H1 (cell line): ENCODE data around the gene YWHAQ. TPM values are rescaled to one million over a fixed set of nuclear protein-coding genes. Genes with fewer than 3 reads are reported as not detected.

ENCODE experiments used
- CTCF ChIA-PET: fragments of 300-600 bp; sonication (Branson Sonifier 250); formaldehyde crosslinking; loops from one replicate; lab custom pipeline; 2021; ENCODE audit not compliant: partially characterized antibody; lab: Charles Lee
- POLR2A ChIA-PET: fragments of 300-600 bp; sonication (Branson Sonifier 250); formaldehyde crosslinking; loops from one replicate; lab custom pipeline; 2021; ENCODE audit warnings: inconsistent platforms; ENCODE audit not compliant: partially characterized antibody; lab: Charles Lee
- DNase-seq, 2 experiments: peaks; one replicate each; pipeline versions ENCODE4 v3.0.0 to v3.0.0-alpha.2; 2010 to 2022; ENCODE audit warnings: low spot score in 2 of 2, low read depth in 1 of 2, mixed read lengths in 1 of 2
- FAIRE-seq: peaks from 2 replicates; lab custom pipeline; 2011; peaks lifted over from hg19 to GRCh38; lab: Jason Lieb, UNC
- H2AFZ ChIP-seq: 2 replicates; pipeline ENCODE4 v1.8.1; 2012; ENCODE audit warnings: low read length, inconsistent platforms
- H2AK5ac ChIP-seq: 2 replicates; pipeline ENCODE4 v1.6.1; 2013; ENCODE audit warnings: low read depth, low read length
- H2BK120ac ChIP-seq: replicated peaks from 2 replicates; pipeline ENCODE3; 2013; ENCODE audit warnings: low read depth, low read length, inconsistent platforms
- H2BK12ac ChIP-seq: 2 replicates; pipeline ENCODE4 v1.6.1; 2013; ENCODE audit warnings: low read depth, low read length
- H2BK15ac ChIP-seq: 2 replicates; pipeline ENCODE4 v1.6.1; 2013; ENCODE audit warnings: low read length
- H2BK20ac ChIP-seq: 2 replicates; pipeline ENCODE4 v1.6.1; 2013; ENCODE audit warnings: low read length
- H2BK5ac ChIP-seq: 2 replicates; pipeline ENCODE4 v1.6.1; 2013; ENCODE audit warnings: low read depth, low read length
- H3K14ac ChIP-seq: 2 replicates; pipeline ENCODE4 v1.6.1; 2013; ENCODE audit warnings: inconsistent platforms; ENCODE audit not compliant: insufficient read length
- H3K18ac ChIP-seq: 2 replicates; pipeline ENCODE4 v1.6.1; 2013; ENCODE audit warnings: low read length; ENCODE audit errors: extremely low read depth
- H3K23ac ChIP-seq: 2 replicates; pipeline ENCODE4 v1.6.1; 2013; ENCODE audit warnings: inconsistent platforms; ENCODE audit not compliant: insufficient read length
- H3K23me2 ChIP-seq: 2 replicates; pipeline ENCODE4 v1.6.1; 2013; ENCODE audit warnings: low read depth, low read length
- H3K27ac ChIP-seq: 2 replicates; pipeline ENCODE4 v1.6.1; 2011; ENCODE audit warnings: low read depth, low read length, inconsistent platforms
- H3K27me3 ChIP-seq, 4 experiments: replicated peaks in 1 of 4; 1 replicate in 1 of 4; 2 replicates in 3 of 4; pipeline versions ENCODE4 v1.6.1 to v1.8.1; 2011 to 2013; ENCODE audit warnings: low read length in 3 of 4, mild to moderate bottlenecking in 3 of 4, inconsistent platforms in 2 of 4, mixed read lengths in 2 of 4, moderate library complexity in 1 of 4; ENCODE audit not compliant: control insufficient read depth in 3 of 4, insufficient read depth in 3 of 4; ENCODE audit errors: extremely low read depth in 1 of 4
- H3K36me3 ChIP-seq, 4 experiments: 2 replicates each; pipeline versions ENCODE4 v1.6.1 to v1.8.1; 2011 to 2013; ENCODE audit warnings: mild to moderate bottlenecking in 4 of 4, low read length in 3 of 4, moderate library complexity in 2 of 4, control low read depth in 1 of 4, inconsistent platforms in 1 of 4; ENCODE audit not compliant: insufficient read depth in 4 of 4, control insufficient read depth in 2 of 4
- H3K4ac ChIP-seq: replicated peaks from 2 replicates; pipeline ENCODE3; 2013; ENCODE audit warnings: low read length, low read depth, mixed read lengths, inconsistent platforms; ENCODE audit not compliant: insufficient read length
- H3K4me1 ChIP-seq, 4 experiments: replicated peaks in 1 of 4; 1 replicate in 1 of 4; 2 replicates in 3 of 4; pipeline versions ENCODE4 v1.6.1 to v1.8.1; 2011 to 2013; ENCODE audit warnings: low read length in 3 of 4, inconsistent platforms in 2 of 4, mixed read lengths in 1 of 4; ENCODE audit not compliant: insufficient read depth in 4 of 4, control insufficient read depth in 3 of 4
- H3K4me2 ChIP-seq, 2 experiments: 2 replicates each; pipeline versions ENCODE4 v1.6.1 to v1.8.1; 2011 to 2013; ENCODE audit warnings: low read depth in 2 of 2, low read length in 2 of 2, control low read depth in 1 of 2, inconsistent platforms in 1 of 2, mild to moderate bottlenecking in 1 of 2; ENCODE audit not compliant: insufficient read depth in 1 of 2
- H3K4me3 ChIP-seq, 4 experiments: fragments of 200-600, 300-600 bp in 1 of 4; sonication (generic), shearing (Covaris generic), sonication (Bioruptor Twin) in 1 of 4; 2 replicates each; pipeline versions ENCODE4 v1.5.1 to v1.8.1; 2011 to 2016; ENCODE audit warnings: low read length in 4 of 4, low read depth in 3 of 4, control low read depth in 2 of 4, inconsistent platforms in 2 of 4, mild to moderate bottlenecking in 2 of 4, mixed read lengths in 1 of 4, moderate library complexity in 1 of 4; ENCODE audit not compliant: insufficient read depth in 2 of 4; ENCODE audit errors: extremely low read depth in 1 of 4
- H3K56ac ChIP-seq: replicated peaks from 2 replicates; pipeline ENCODE3; 2013; ENCODE audit warnings: low read depth, mild to moderate bottlenecking, mixed read lengths, low read length, inconsistent platforms; ENCODE audit not compliant: insufficient read length
- H3K79me1 ChIP-seq: 2 replicates; pipeline ENCODE4 v1.6.1; 2013; ENCODE audit warnings: low read depth, low read length, control low read depth
- H3K79me2 ChIP-seq, 2 experiments: 2 replicates each; pipeline versions ENCODE4 v1.6.1 to v1.8.1; 2012 to 2013; ENCODE audit warnings: low read length in 2 of 2, mild to moderate bottlenecking in 2 of 2, inconsistent platforms in 1 of 2; ENCODE audit not compliant: insufficient read depth in 2 of 2, control insufficient read depth in 1 of 2
- H3K9ac ChIP-seq, 4 experiments: replicated peaks in 1 of 4; 1 replicate in 1 of 4; 2 replicates in 3 of 4; pipeline versions ENCODE4 v1.6.1 to v1.8.1; 2011 to 2013; ENCODE audit warnings: low read depth in 3 of 4, low read length in 3 of 4, control low read depth in 2 of 4, mild to moderate bottlenecking in 2 of 4, moderate library complexity in 2 of 4, inconsistent platforms in 1 of 4; ENCODE audit errors: extremely low read depth in 1 of 4
- H3K9me3 ChIP-seq, 2 experiments: 2 replicates each; pipeline versions ENCODE4 v1.6.1 to v1.8.1; 2012 to 2013; ENCODE audit warnings: mild to moderate bottlenecking in 2 of 2, moderate library complexity in 2 of 2, control low read depth in 1 of 2, inconsistent platforms in 1 of 2, low read depth in 1 of 2, low read length in 1 of 2, mixed read lengths in 1 of 2; ENCODE audit not compliant: insufficient read depth in 2 of 2
- H4K20me1 ChIP-seq, 2 experiments: replicated peaks in 1 of 2; 2 replicates each; pipeline versions ENCODE3 to v1.8.1; 2011 to 2013; ENCODE audit warnings: inconsistent platforms in 2 of 2, low read length in 2 of 2, mild to moderate bottlenecking in 1 of 2; ENCODE audit not compliant: insufficient read depth in 2 of 2, control insufficient read depth in 1 of 2
- H4K5ac ChIP-seq: 2 replicates; pipeline ENCODE4 v1.6.1; 2013; ENCODE audit warnings: low read length, low read depth, mixed read lengths, inconsistent platforms; ENCODE audit not compliant: insufficient read length
- H4K8ac ChIP-seq: 2 replicates; pipeline ENCODE4 v1.8.0; 2013; ENCODE audit warnings: mild to moderate bottlenecking, moderate library complexity, low read length, inconsistent platforms; ENCODE audit not compliant: insufficient read depth; ENCODE audit errors: extremely low read depth
- H4K91ac ChIP-seq: replicated peaks from 2 replicates; pipeline ENCODE3; 2013; ENCODE audit warnings: low read length, mixed read lengths, inconsistent platforms; ENCODE audit not compliant: insufficient read length
- CBX5 ChIP-seq: fragments of 300-800, 300-1000 bp; sonication (generic); IDR thresholded peaks from 2 replicates; pipeline ENCODE4 v1.7.1; 2016; ENCODE audit warnings: antibody characterized with exemption, low read length, low read depth
- CREB1 ChIP-seq: IDR thresholded peaks from 2 replicates; pipeline ENCODE4 v1.6.1; 2012; ENCODE audit warnings: inconsistent platforms
- E2F6 ChIP-seq: IDR thresholded peaks from 2 replicates; pipeline ENCODE4 v1.6.1; 2012; ENCODE audit warnings: inconsistent platforms
- GTF2F1 ChIP-seq: IDR thresholded peaks from 2 replicates; pipeline ENCODE4 v1.6.1; 2012; ENCODE audit warnings: low read depth, low read length, improper control_type of control experiment, borderline replicate concordance
- HDAC6 ChIP-seq: IDR thresholded peaks from one replicate; pipeline ENCODE4 v1.7.1; 2012; ENCODE audit warnings: low read depth, mild to moderate bottlenecking, inconsistent platforms, low read length, moderate library complexity
- RFX5 ChIP-seq: IDR thresholded peaks from 2 replicates; pipeline ENCODE4 v1.6.1; 2011; ENCODE audit warnings: low read depth, low read length, improper control_type of control experiment, borderline replicate concordance
- WGBS, 2 experiments: shearing (Covaris generic) in 1 of 2; methylation state at CpG; one replicate each; pipeline versions ENCODE4 v1.1.6 to v1.1.7; 2013 to 2015; ENCODE audit warnings: low lambda C conversion rate in 2 of 2, mixed read lengths in 2 of 2, inconsistent platforms in 1 of 2, low coverage in 1 of 2, missing lambda C conversion rate in 1 of 2; ENCODE audit not compliant: insufficient replicate concordance in 2 of 2, insufficient coverage in 1 of 2, insufficient read length in 1 of 2; ENCODE audit errors: extremely low coverage in 1 of 2, missing lambda C conversion rate in 1 of 2; 5-methylcytosine and 5-hydroxymethylcytosine counted together
- polyA plus RNA-seq, 7 experiments: library from polyadenylated mRNA; depleted of rRNA in 3 of 7; stranded (reverse) in 5 of 7; unstranded in 2 of 7; fragments of >200 nt in 5 of 7; fragments of 200-250 nt in 2 of 7; gene quantifications; 1 replicate in 5 of 7; 2 replicates in 1 of 7; 4 replicates in 1 of 7; pipeline versions ENCODE4 v1.2.1 to v1.2.3, GENCODE V29; 2011 to 2013; ENCODE audit warnings: missing spikeins in 2 of 7, mixed read lengths in 2 of 7
- total RNA-seq: library from RNA; stranded (reverse); fragmentation: NEBNext Ultra II Directional; extraction: Animal tissue kit (Norgen Biotek cat#: 25700); gene quantifications from 2 replicates; pipeline ENCODE4 v1.2.1, GENCODE V29; 2021
- TF ChIP-seq, protein P1 (sequence below): IDR thresholded peaks from 2 replicates; pipeline ENCODE4 v1.6.1; 2012; ENCODE audit warnings: low read length, inconsistent platforms

Gene YWHAQ
- total and polyA plus RNA-seq, 2 of the 8 experiments (the other 6 are each of a cell fraction or from before 2014, with no cell fraction given): 244 to 480 TPM

DNA sequence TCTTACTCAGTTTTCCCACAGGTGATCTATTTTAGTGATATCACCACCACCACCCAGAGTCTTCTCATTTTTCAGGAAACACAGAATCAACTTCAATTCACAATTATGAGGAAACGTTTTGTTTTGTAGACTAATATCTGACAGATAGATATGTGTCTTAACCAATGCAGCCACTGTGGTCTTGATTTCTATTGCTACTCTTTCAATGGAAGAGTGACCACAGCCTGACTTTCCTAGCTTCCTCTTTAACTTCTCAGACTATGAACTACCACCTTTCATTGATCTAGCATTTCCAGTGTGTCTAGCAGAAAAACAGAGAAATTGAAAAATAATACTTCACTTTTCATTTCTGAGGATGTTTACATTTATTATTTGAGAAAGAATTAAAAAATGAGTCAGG lies 95.6 kb downstream of the YWHAQ start:
- Histone ChIP-seq H2BK20ac (no peak overlapping the region), H3K27ac (no peak overlapping the region), H4K5ac (no peak overlapping the region), H3K14ac (no peak overlapping the region), H3K4me2 (no peak overlapping the region), H3K4me1 (no peaks in the 10 kb centered on the region), H4K20me1 (peaks cover 0 to 1% of the 10 kb centered on the region in 2 experiments), H3K79me2 (0 out of 4 replicates have a peak, but pooled peaks cover 0 to 2% of the 10 kb centered on the region in 2 experiments), H3K4me3 (no peak overlapping the region), H3K79me1 (no peaks in the 10 kb centered on the region; the same call in 1 of the 2 replicates), H3K56ac (no peak overlapping the region), H3K27me3 (no peaks in the 10 kb centered on the region), H2BK12ac (no peak overlapping the region), H3K9me3 (no peaks in the 10 kb centered on the region), H4K8ac (no peak overlapping the region), H2BK5ac (no peak overlapping the region), H2AK5ac (no peak overlapping the region), H2AFZ (no peak overlapping the region), H3K4ac (no peak overlapping the region), H2BK120ac (no peak overlapping the region), H3K36me3 (peaks cover 0 to 4% (median 0%) of the 10 kb centered on the region in 4 experiments; a peak in 1 of 8 replicates), H3K18ac (no peak overlapping the region), H3K9ac (no peak overlapping the region), H2BK15ac (no peak overlapping the region), H4K91ac (no peak overlapping the region), H3K23ac (no peak overlapping the region), H3K23me2 (no peaks in the 10 kb centered on the region)
- TF ChIP-seq GTF2F1 (no peak), CREB1 (no peak), CBX5 (no peak), E2F6 (no peak), RFX5 (no peak), HDAC6 (no peak)
- TF ChIP-seq, protein P1, sequence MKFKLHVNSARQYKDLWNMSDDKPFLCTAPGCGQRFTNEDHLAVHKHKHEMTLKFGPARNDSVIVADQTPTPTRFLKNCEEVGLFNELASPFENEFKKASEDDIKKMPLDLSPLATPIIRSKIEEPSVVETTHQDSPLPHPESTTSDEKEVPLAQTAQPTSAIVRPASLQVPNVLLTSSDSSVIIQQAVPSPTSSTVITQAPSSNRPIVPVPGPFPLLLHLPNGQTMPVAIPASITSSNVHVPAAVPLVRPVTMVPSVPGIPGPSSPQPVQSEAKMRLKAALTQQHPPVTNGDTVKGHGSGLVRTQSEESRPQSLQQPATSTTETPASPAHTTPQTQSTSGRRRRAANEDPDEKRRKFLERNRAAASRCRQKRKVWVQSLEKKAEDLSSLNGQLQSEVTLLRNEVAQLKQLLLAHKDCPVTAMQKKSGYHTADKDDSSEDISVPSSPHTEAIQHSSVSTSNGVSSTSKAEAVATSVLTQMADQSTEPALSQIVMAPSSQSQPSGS: no peak
- ChIA-PET CTCF (interaction anchor here (0.7 to 1.2 kb wide), 3 partner anchors 17 to 60 kb away, joined by 3 read pairs; no protein-coding TSS in a partner anchor), POLR2A (no interaction called here)
- DNase-seq (no peak), FAIRE-seq (no peak)
- 72% methylated on average over 1 of the region's 1 CpG; no CpG with 5 or more reads in 1 of the 2 experiments for WGBS, 2 experiments
